ENCODE results near the gene CTU2.

DNA sequence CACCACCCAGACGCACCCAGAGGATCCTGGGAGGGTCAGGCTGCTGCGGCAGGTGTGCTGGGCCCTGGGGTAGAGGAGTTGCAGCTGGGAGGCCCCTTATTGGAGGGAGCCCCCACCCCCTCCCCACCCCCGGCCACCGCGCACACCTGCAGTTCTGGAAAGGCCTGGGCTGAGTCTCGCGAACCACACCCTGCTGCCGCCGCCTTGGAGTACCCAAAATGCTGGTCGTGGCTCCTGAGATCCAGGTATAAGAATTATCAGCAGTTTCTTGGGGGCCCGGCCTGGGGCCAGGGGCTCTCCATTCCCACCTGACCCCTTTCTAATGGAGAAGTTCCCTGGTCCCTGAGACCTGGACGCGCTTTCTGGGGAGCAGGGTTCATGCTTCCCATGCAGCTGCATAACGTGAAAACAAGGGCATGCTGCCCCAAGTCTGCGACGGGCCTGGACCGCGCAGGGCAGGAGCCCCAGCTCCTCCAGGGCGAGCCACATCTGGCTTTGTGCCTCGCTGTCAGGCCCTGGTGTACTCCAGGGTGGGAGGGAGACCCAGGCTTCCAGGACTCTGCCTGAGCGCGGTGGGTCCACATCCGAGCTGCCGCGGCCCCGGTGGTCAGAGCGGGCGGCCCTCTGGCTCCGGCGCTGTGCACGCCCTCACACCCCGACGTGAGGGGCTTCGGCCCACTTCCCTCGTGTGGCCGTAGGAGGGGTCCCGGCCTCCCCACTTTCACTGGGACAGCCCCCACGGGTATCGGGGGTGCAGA is 12.7 kb upstream of the CTU2 start:
- TF ChIP-seq, protein P1, sequence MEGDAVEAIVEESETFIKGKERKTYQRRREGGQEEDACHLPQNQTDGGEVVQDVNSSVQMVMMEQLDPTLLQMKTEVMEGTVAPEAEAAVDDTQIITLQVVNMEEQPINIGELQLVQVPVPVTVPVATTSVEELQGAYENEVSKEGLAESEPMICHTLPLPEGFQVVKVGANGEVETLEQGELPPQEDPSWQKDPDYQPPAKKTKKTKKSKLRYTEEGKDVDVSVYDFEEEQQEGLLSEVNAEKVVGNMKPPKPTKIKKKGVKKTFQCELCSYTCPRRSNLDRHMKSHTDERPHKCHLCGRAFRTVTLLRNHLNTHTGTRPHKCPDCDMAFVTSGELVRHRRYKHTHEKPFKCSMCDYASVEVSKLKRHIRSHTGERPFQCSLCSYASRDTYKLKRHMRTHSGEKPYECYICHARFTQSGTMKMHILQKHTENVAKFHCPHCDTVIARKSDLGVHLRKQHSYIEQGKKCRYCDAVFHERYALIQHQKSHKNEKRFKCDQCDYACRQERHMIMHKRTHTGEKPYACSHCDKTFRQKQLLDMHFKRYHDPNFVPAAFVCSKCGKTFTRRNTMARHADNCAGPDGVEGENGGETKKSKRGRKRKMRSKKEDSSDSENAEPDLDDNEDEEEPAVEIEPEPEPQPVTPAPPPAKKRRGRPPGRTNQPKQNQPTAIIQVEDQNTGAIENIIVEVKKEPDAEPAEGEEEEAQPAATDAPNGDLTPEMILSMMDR (IDR thresholded peaks at IDR 0.05), result no peak
- no peak for TF ChIP-seq POLR2A (IDR thresholded peaks at IDR 0.05)
